Fibroblast of the aortic adventitia (primary cell): ENCODE measurements around the gene TEKT5. TPM values are rescaled to one million over a fixed set of nuclear protein-coding genes. Genes with fewer than 3 reads are reported as not detected.
A peak's percentile ranks its signal among the peaks of the same experiment; 100 is the strongest.

ENCODE experiments used
- DNase-seq: peaks from one replicate; pipeline ENCODE4 v3.0.0-alpha.2; 2010; ENCODE audit warnings: low read depth
- H3K4me3 ChIP-seq: 2 replicates; pipeline ENCODE4 v1.5.1; 2011; ENCODE audit warnings: low read depth, mild to moderate bottlenecking, control low read depth, low read length, moderate library complexity
- CTCF ChIP-seq: IDR thresholded peaks from 2 replicates; pipeline ENCODE4 v1.5.1; 2011; ENCODE audit warnings: mild to moderate bottlenecking, low read length, control low read depth, inconsistent platforms; ENCODE audit not compliant: insufficient read depth
- total RNA-seq: library from RNA; depleted of rRNA; stranded (reverse); fragments of >200 nt; gene quantifications from 2 replicates; pipeline ENCODE4 v1.2.3, GENCODE V29; 2012; ENCODE audit warnings: low replicate concordance

The TEKT5 gene
- total RNA-seq, 1 donor, result 0.09 TPM

GRCh38 chr16:10610499-10611184 is 84.1 kb downstream of the TEKT5 start:
- no peak overlapping the region for H3K4me3 ChIP-seq
- no peak for DNase-seq
- TF ChIP-seq CTCF, result no peak

- peak; percentile 85 for DNase-seq
- TF ChIP-seq CTCF, result peak; percentile 15
- no peak overlapping the region for H3K4me3 ChIP-seq
Measured at GRCh38 chr16:10609402-10609774, 85.3 kb downstream of the TEKT5 start.

GRCh38 chr16:10608687-10609401 is 85.9 kb downstream of the TEKT5 start:
- TF ChIP-seq CTCF, result no peak
- no peak overlapping the region for H3K4me3 ChIP-seq
- peak; percentile 68 for DNase-seq

GRCh38 chr16:10607157-10607556 is 87.6 kb downstream of the TEKT5 start:
- no peak overlapping the region for H3K4me3 ChIP-seq
- TF ChIP-seq CTCF, result no peak
- no peak for DNase-seq

- DNase-seq, result no peak
- H3K4me3 ChIP-seq, result no peak overlapping the region
Measured at GRCh38 chr16:10606607-10607006, 88.1 kb downstream of the TEKT5 start.

GRCh38 chr16:10605636-10606035 is 89.1 kb downstream of the TEKT5 start:
- no peak for DNase-seq
- no peak overlapping the region for H3K4me3 ChIP-seq
- no peak for TF ChIP-seq CTCF

More at GRCh38 chr16:10606607-10607006, 88.1 kb downstream of the TEKT5 start:
- no peak for TF ChIP-seq CTCF
